ENCODE measurements around the gene SLCO4C1.

Gene SLCO4C1

GRCh38 chr5:102218159-102218558 lies 77.9 kb downstream of the SLCO4C1 start:
- Histone ChIP-seq H3K4me3 (ENCODE audit: low read length) (no peak overlapping the region), H3K9ac (ENCODE audit: low read depth, low read length) (no peak overlapping the region), H3K36me3 (ENCODE audit: insufficient read depth, low read length) (no peaks in the 10 kb centered on the region), H3K9me3 (ENCODE audit: insufficient read depth, low read depth, low read length) (peaks cover 12% of the 10 kb centered on the region; the same call in 1 of the 2 replicates), H3K27me3 (ENCODE audit: insufficient read depth, low read length) (peaks cover 9% of the 10 kb centered on the region; the same call in 1 of the 2 replicates), H3K27ac (ENCODE audit: low read depth, low read length) (no peak overlapping the region), H3K4me1 (ENCODE audit: insufficient read depth, low read length) (peaks cover 20% of the 10 kb centered on the region)
- 96% methylated on average over 1 of the region's 1 CpG for WGBS

DNA sequence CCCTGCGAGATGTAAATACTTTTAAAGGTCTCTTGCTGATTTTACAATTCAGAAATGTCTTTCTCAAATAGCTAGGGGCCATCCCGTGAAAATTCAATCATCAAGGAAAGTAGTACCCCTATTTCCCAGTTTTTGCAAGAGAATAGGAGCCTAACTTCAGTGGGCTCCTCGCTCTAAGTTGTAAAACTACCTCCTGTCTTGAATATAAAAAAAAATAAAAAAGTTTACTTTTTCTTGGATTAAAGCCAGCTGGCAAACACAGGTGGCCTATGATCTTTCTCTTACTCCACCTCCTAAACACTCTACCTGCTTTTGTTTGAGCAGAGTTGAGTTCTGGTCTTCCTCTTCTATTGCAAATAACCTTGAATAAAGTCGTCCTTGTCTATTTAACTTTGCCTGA lies 79.4 kb downstream of the SLCO4C1 start:
- 16% methylated on average over 4 of the region's 4 CpGs for WGBS
- no peak overlapping the region for H3K27ac ChIP-seq (ENCODE audit: low read depth, low read length)
- no peak overlapping the region for H3K9ac ChIP-seq (ENCODE audit: low read depth, low read length)
- H3K9me3 ChIP-seq (ENCODE audit: insufficient read depth, low read depth, low read length), result peaks cover 4% of the 10 kb centered on the region; the same call in 1 of the 2 replicates
- peaks cover 21% of the 10 kb centered on the region; the same call in 1 of the 2 replicates for H3K27me3 ChIP-seq (ENCODE audit: insufficient read depth, low read length)
- H3K36me3 ChIP-seq (ENCODE audit: insufficient read depth, low read length), result no peaks in the 10 kb centered on the region
- peaks cover 20% of the 10 kb centered on the region for H3K4me1 ChIP-seq (ENCODE audit: insufficient read depth, low read length)
- no peak overlapping the region for H3K4me3 ChIP-seq (ENCODE audit: low read length)

DNA sequence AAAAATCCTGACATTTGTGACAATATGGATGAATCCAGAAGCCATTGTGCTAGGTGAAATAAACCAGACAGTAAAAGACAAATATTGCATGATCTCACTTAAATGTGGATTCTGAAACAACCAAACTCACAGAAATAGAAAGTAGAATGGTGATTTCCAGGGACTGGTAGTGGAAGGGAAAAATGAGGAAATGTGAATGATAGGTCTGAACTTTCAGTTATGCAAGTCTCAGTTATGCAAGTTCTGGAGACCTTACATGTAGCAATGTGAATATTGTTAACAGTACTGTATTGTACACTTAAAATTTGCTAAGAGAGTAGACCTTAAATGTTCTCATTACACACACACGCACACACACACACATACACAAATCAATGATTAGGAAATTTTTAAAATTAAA lies 84.9 kb downstream of the SLCO4C1 start:
- Histone ChIP-seq H3K4me3 (ENCODE audit: low read length) (no peak overlapping the region), H3K4me1 (ENCODE audit: insufficient read depth, low read length) (peaks cover 4% of the 10 kb centered on the region; the same call in 1 of the 2 replicates), H3K36me3 (ENCODE audit: insufficient read depth, low read length) (no peaks in the 10 kb centered on the region), H3K27me3 (ENCODE audit: insufficient read depth, low read length) (peaks cover 19% of the 10 kb centered on the region; the same call in 1 of the 2 replicates), H3K27ac (ENCODE audit: low read depth, low read length) (no peak overlapping the region), H3K9ac (ENCODE audit: low read depth, low read length) (no peak overlapping the region), H3K9me3 (ENCODE audit: insufficient read depth, low read depth, low read length) (no peaks in the 10 kb centered on the region)
- no CpG with 5 or more reads among the region's 1 CpG for WGBS

GRCh38 chr5:102200861-102201260 lies 95.2 kb downstream of the SLCO4C1 start:
- no peaks in the 10 kb centered on the region for H3K9me3 ChIP-seq (ENCODE audit: insufficient read depth, low read depth, low read length)
- no peak overlapping the region for H3K27ac ChIP-seq (ENCODE audit: low read depth, low read length)
- 79% methylated on average over 3 of the region's 3 CpGs for WGBS
- no peaks in the 10 kb centered on the region for H3K36me3 ChIP-seq (ENCODE audit: insufficient read depth, low read length)
- H3K4me3 ChIP-seq (ENCODE audit: low read length), result no peak overlapping the region
- no peaks in the 10 kb centered on the region for H3K27me3 ChIP-seq (ENCODE audit: insufficient read depth, low read length)
- no peaks in the 10 kb centered on the region for H3K4me1 ChIP-seq (ENCODE audit: insufficient read depth, low read length)
- no peak overlapping the region for H3K9ac ChIP-seq (ENCODE audit: low read depth, low read length)

- H3K9me3 ChIP-seq (ENCODE audit: insufficient read depth, low read depth, low read length), result no peaks in the 10 kb centered on the region
- no peak overlapping the region for H3K27ac ChIP-seq (ENCODE audit: low read depth, low read length)
- no peak overlapping the region for H3K4me3 ChIP-seq (ENCODE audit: low read length)
- no peaks in the 10 kb centered on the region for H3K4me1 ChIP-seq (ENCODE audit: insufficient read depth, low read length)
- H3K9ac ChIP-seq (ENCODE audit: low read depth, low read length), result no peak overlapping the region
- H3K36me3 ChIP-seq (ENCODE audit: insufficient read depth, low read length), result no peaks in the 10 kb centered on the region
- no peaks in the 10 kb centered on the region for H3K27me3 ChIP-seq (ENCODE audit: insufficient read depth, low read length)
- 95% methylated on average over 8 of the region's 8 CpGs for WGBS
Observed at GRCh38 chr5:102196481-102196880, 99.6 kb downstream of the SLCO4C1 start.

Data from HUES64 (cell line).